Dermis blood vessel endothelial cell (primary cell): ENCODE data around the gene THADA. TPM values are rescaled to one million over a fixed set of nuclear protein-coding genes. Genes with fewer than 3 reads are reported as not detected.
"Not testable (repeated sequence)": the region's sequence is repeated elsewhere in the genome, so short reads cannot be mapped to it uniquely, and the experiment has no call there.

ENCODE experiments used
- DNase-seq: peaks from one replicate; pipeline ENCODE4 v3.0.0; 2010
- total RNA-seq: library from RNA; depleted of rRNA; stranded (reverse); fragments of >200 nt; gene quantifications from 2 replicates; pipeline ENCODE4 v1.2.3, GENCODE V29; 2014

The THADA gene
- total RNA-seq, 1 donor from 2014 or later: 26.9 TPM

DNA sequence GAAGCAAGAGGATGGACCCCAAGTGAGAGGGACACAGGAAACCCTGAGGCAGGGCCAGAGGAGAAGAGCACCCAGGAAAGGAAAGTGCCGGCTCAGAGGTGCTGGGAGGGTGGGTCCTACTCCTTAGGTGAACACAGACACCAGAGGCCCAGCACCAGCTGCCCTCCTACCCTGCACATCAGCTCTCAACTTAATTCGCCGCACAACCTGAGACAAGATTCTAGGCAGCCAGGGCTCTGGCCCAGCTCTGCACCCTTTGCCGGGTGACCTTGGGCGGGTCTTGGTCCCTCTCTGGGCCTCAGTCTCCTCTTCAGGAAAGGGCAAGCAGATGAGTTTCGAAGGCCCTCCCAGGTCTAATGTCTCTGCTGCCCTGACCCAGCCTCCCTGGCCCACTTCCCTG is 397.6 kb downstream of the THADA start:
- DNase-seq: no peak

DNA sequence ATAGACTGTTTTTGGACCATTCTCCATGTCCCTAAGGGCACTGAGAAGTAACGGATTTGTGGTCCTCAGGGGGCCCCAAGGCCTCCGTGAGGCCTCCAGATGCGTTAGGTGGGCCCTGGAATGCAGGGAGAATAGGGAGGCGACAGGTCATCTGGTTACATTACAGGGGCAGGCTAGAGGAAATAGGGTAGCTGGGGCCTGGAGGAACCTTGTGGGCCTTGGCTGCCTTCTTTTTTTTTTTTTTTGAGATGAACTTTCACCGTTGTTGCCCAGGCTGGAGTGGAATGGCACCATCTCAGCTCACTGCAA is 398.3 kb downstream of the THADA start:
- no peak for DNase-seq

DNA sequence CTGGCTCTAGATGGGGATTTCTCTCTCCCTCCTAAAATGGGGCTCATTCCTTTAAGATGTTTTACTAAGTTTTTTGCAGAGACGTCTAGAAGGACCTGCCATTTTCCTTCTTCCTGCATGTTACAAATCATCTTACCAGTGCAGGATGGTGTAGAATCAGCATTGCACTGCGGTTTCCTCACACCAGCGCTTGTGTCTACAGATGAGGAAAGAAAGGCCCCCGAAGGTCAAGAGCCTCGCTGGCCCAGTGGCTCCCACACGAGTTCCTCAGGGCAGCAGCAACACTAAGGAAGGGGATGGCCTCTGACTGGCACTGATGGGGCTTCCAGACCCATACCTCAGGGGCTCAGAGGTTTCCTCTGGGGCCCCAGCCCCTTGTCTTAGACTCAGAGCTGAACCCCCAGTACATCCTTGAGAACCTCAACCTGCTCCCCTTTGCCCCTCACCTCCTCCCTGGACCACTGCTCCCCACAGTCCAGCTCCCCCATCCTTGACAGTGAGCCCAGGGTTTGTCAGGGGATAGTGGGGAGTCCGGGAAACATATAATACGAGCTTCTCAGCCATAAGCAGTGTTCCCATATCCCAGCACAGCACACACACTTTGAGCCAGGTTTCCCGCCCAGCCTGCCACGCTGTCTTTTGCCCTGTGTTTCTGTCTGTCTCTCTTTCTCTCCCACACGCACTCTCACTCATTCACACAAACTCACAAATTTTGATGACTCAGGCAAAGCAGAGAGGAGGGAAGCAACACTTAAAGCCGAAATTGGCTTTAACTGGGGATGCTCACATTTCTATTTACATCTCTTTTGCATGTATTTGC is 398.9 kb downstream of the THADA start:
- no peak for DNase-seq

DNA sequence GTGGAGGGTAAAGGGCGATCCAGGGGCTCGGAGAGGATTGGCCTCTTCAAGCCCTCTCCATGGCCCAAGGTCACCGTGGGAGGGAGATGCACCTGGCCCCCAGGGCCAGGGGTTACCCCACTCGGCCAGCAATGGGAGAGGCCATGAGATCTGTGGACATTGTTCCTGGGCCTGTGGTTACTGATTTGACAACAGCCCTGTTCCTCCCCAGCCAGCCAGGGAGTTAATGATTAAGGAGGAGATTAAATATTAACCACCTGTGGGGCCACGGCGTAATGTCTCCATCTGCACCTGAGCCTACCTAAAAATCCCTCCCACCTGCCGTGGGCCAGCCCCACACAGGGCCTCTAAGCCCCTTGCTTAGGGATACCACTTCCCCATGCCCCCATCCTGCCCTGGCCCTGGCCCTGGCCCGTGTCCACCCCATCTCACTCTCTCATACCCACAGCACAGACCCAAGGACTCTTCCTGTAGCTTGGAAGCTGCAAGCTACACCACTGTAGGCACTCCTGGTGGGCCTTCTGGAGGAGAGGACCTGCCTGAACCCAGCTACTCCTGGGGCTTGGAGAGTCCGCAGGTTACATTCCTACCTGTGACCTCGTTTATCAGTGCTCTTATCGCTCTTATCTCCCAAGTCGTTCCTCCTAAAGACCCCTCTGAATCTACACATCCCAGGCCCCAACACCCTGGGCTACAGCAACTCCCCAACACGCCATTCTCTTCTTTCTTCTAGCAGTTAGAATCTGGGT is 401.5 kb downstream of the THADA start:
- DNase-seq: no peak

DNA sequence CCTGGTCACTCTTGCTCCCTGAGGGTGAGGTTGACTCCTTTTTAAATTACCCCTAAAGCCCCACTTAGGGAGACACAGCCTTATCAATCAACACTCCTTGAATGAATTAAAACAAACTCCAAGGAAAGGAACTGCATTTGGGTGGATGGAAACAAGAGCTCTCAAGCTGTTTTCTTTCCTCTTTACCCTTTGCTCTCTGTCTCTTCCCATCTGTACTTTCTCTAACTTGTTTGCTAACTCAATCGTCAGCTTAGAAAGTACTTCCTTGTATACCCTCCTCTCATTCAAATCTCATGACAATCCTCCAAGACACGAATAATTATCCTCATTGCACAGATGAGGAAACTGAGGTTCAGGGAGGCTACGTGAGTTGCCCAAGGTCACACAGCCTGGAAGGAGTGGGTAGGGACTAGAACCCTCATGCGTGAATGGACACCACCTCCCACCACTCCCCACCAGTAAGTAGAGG is 402.2 kb downstream of the THADA start:
- no peak for DNase-seq

DNA sequence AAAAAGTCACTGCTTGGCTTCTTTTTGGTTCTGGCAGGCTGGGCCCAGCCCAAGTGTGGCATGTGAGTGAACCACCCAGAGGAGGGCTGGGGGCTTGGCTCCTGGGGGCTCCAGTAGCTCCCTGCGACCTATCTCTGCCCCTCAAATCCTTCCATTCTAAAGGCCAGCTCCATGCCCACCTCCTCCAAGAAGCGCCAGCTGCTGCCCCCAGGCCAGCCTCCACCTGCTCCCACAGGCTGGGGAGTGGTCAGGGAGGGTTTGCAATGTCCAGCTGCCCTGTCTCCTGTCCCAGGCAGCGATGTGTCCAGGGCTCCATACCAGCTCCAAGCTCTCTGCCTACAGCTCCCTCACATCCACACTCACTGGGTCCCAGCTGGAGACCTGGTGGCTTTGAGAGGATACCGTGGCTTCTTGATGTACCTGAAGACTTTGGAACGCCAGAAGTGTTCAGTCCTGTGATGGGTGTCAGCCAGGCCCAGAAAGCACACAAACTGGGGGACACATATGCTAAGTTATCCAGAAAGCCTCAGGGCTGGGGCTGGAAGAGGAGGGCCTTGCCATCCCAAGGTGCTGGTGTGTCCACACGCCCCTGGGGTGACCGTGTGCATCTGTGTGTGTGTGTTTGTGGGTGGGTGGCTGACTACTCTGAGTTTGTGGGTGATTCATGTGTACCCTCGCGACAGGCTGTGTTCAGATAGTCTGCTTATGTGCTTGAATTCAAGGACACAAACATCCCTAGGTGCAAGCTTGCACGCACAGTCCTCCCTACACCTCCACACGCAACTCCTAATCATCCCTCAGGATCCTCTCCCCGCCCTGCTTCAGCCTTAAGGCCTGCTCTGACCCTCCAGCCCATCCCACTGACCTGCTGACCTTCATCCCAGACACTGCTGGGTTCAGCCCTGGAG is 402.8 kb downstream of the THADA start:
- no peak for DNase-seq

DNA sequence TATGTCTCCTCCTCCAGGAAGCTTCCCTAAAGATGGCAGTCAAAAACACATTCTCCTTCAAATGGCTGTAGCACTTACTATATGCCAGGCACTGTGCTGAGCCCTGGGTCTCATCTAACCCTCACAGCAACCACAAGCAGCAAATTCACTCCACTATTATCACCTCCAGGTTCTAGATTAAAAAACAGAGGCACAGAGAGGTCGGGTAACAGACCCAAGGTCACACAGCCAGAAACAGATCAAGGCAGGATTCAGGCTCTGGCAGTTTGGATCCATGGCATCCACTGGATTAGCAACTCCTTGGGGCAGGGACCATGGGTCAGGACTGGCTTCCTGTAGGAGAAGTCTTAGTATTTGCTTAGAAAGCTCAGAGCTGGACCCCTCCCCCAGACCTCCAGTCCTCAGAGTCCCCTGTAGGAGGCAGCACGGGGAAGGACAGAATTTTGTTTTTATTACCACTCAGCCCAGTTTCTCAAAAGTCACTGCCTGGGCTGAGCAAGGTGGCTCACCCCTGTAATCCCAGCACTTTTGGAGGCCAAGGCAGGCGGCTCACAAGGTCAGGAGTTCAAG is 403.8 kb downstream of the THADA start:
- DNase-seq: no peak

DNA sequence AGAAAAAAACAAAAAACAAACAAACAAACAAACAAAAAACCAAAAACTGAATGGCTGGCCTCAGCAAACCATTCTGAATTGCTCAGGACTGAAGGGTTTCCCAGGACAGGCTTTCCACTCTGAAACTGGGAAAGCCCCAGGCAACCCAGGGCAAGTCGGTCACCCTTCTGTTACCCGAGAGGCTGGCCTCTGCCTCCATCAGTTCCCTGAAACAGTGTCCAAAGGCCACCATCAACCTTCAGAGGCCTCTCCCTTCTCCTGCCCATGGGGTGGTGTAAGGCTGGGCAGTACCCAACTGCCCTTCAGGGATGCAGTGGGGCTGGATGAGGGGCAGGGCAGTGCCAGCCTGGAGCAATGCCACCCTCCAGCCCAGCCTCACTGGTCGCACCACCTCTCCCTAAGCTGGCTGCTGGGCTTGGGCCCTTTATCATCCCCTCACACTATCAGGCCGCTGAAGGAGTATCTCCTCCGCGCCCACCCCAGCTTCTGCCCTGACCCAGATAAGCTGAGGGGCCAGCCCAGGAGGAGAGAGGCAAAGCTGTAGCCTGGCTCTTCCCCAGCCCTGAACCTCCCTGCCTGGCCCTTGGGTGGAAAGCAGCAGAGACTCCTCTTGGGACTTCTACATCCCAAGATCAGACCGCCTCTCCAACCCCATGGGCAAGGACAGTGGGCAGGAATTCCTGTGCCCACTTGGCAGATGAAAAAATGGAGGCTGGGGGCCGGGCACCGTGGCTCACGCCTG is 405.4 kb downstream of the THADA start:
- DNase-seq: no peak

DNA sequence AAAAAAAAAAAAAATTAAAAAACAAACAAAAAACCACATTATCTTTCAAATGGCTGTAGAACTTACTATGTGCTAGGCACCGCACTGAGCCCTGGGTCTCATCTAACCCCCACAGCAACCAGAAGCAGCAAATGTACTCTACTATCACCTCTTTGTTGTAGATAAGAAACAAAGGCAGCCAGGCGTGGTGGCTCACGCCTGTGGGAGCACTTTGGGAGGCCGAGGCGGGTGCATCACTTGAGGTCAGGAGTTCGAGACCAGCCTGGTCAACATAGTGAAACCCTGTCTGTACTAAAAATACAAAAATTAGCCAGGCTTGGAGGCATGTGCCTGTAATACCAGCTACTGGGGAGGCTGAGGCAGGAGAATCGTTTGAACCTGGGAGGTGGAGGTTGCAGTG is 406.0 kb downstream of the THADA start:
- DNase-seq: not testable (repeated sequence)

DNA sequence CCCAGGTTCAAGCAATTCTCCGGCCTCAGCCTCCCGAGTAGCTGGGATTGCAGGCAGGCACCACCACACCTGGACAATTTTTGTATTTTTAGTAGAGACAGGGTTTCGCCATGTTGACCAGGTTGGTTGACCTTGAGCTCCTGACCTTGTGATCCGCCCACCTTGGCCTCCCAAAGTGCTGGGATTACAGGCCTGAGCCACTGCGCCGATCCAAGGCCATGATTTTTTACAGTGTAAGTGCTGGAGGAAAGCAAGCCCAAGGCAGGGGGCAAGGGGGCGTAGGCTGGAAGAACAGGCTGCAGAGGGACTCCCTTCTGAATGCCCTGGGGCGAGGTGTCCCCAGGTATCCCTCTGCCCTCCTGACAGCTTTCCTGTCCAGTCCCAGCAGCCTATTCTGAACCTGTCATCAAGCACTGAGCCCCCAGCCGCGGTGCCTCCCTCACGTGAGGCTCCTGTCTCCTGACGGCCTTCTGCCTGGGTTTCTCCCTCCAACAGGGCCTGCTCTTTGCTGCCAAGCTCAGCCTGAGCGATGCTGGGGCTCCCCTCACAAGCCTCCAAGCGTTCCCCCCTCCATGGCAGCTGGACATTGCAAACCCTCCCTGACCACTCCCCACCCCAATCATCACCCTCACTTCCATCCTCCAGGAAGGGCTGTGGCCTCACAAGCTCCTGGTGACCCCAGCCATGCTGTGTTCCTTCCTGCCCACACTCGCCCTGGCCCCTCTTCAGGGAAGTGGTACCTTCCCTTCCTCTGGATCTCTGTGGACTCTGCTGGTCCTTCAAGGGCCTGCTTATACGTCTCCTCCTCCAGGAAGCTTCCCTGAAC is 407.1 kb downstream of the THADA start:
- DNase-seq: no peak

DNA sequence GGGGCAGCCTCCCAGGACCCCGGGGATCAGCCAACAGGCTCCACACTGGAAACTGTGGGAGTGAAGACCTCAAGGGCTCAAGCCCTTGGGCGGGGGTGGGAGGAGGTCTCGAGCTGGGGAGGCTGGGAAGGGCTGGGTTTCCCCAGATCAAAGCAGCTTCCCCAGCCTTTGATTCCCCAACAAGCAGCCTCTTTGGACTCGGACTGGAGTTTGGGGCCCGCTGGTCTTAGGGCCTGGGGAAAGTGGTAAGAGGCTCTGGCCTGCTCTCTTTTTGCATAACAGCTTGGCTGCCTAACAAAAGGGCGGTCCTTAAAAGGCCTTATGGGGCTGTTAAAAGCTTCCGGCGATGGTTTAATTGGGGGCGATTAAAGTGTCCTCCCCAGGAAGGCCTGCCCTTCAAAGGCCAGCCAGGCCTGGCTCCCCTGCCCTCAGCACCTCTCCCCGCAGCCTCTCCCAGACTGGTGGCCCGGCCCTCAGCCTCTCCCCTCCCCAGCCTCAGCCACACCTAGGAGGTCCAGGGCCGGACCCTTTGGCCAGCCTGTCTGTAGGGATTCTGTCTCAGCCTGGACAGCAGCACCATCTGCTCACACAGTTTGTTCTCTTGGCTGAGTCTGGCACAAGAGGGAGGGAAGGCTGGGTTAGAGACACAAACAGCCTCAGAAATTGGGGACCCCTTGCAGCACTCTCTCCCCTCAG is 409.0 kb downstream of the THADA start:
- DNase-seq: no peak

DNA sequence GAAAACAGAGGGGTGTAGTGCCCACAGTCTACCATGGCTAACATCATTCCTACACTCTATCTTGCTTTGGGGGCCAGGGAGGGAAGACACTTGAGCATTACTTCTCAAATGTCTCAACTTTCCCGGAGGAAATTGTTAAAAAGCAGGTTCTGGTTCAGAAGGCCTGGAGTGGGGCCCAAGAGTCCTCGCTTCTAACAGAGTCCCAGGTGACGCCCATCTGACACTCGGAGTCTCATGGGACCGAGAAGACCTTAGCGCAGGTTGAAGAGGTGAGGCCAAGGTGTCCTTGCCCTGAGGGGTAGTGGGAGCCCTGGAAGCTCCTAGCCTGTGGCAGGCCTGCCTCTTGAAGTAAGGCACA is 409.5 kb downstream of the THADA start:
- DNase-seq: no peak

DNA sequence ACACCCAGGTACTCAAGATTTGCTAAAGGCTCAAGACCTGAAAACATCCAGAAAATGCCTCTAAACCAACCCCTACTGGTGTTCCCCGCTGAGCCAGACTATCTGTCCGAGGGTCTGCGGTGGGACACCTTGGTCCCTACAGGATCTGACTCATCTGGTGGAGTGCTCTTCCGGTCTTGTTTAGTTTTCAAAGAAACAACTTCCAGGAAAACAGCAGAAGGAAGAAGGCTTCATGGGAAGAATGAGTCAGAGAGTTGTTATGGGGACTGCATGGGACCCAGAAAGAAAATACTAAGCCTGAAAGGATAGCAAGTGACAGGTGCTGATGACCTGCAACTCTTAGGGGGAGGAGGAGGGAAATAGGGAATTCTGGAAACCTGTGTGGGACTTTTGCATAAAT is 410.7 kb downstream of the THADA start:
- peak; percentile 25 for DNase-seq

DNA sequence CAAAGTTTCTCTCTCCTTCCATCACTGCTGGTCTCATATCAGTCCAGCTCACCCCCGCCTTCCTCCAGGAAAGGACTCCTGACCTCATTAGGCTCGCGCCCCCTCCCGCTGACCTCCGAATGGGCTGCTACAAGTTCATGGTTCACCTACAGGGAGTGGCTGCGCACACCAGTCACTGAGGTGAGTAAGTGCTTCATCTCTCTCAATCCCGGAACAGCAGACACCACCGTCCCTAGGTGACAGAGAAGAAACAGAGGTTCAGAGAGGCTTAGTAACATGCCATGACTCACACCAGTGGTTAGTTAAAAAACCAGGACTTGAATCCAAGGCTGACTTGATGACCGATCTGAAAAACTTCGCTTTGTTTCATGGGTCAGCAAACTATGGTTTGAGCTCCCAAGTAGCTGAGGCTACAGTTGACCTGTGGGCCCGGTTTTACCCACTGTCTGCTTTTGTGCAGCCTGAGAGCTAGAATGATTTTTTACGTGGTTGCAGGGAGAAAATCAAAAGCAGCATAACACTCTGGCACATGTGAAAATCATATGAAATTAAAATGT is 411.4 kb downstream of the THADA start:
- DNase-seq: peak; percentile 28

DNA sequence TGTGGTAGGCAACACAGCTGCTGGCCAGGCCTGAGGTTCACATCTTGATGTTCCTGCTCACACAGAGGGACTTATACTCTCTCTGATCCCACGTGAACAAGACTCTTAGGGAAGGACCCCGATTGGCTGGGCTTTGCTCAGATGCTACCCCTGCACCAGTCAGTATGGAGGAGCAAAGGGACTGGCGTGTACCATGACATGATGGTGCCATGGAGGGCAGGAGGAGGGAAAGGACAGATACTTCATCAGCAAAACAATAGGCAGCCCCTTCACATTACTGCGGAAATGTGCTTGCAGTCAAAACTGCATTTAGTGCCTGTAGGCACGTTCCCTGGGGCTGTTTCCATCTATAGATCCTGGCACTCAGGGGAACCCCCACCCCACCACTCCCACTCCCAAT is 412.1 kb downstream of the THADA start:
- no peak for DNase-seq

DNA sequence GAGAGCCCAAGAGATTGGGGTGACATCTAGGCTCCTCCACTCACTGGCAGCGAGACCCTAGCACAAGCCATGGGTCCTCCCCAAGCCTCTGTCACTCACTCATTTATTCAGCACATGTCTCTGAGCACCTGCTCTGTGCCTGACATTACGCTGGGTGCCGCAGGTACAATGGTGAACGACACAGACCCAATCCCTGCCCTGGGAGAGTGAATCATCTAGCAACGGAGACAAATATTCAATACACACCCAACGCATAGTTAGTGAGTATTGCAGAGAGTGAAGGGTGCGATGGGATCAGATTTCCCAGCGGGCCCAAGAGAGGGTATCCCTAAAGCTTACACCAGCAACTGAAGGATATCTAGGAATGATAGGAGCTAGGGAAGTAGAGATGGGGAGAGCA is 414.9 kb downstream of the THADA start:
- no peak for DNase-seq
